Endothelial cell of umbilical vein (primary cell): Measurements from ENCODE around the gene FOLR3. TPM values are rescaled to one million over a fixed set of nuclear protein-coding genes. Genes with fewer than 3 reads are reported as not detected.

Experiments
- BruUV-seq: library from RNA; stranded (reverse); fragments of 400-500 nt; replicated peaks from 2 replicates; lab custom pipeline; 2021; lab: Mats Ljungman, UMichigan
- CTCF ChIA-PET: fragments of 300-600, 350-600 bp; sonication (Branson Sonifier 250); formaldehyde crosslinking; loops from one replicate; lab custom pipeline; 2021; ENCODE audit warnings: antibody characterized with exemption, inconsistent platforms; lab: Charles Lee
- POLR2A ChIA-PET: fragments of 300-600, 350-600 bp; sonication (Branson Sonifier 250); formaldehyde crosslinking; loops from one replicate; lab custom pipeline; 2021; ENCODE audit warnings: antibody characterized with exemption, inconsistent platforms; lab: Charles Lee
- DNase-seq: peaks from one replicate; pipeline ENCODE4 v3.0.0-alpha.2; 2011; ENCODE audit warnings: low read depth, low spot score
- FAIRE-seq: peaks from 2 replicates; lab custom pipeline; 2011; peaks lifted over from hg19 to GRCh38; lab: Jason Lieb, UNC
- H2AFZ ChIP-seq: 2 replicates; pipeline ENCODE4 v1.6.0; 2012; ENCODE audit warnings: low read depth, low read length, control low read depth, inconsistent platforms
- H3K27ac ChIP-seq: 2 replicates; pipeline ENCODE4 v1.5.1; 2011; ENCODE audit warnings: low read depth, mild to moderate bottlenecking, control low read depth, low read length, moderate library complexity; ENCODE audit not compliant: insufficient read depth
- H3K27me3 ChIP-seq, 2 experiments: 2 replicates each; pipeline versions ENCODE4 v1.6.0 to v1.6.1; 2011; ENCODE audit warnings: low read length in 2 of 2, mixed read lengths in 1 of 2; ENCODE audit not compliant: control insufficient read depth in 2 of 2, insufficient read depth in 2 of 2
- H3K36me3 ChIP-seq, 2 experiments: 2 replicates in 1 of 2; 3 replicates in 1 of 2; pipeline ENCODE4 v1.5.1; 2011; ENCODE audit warnings: low read length in 2 of 2, mild to moderate bottlenecking in 1 of 2, moderate library complexity in 1 of 2; ENCODE audit not compliant: control insufficient read depth in 2 of 2, insufficient read depth in 2 of 2; ENCODE audit errors: extremely low read depth in 1 of 2
- H3K4me1 ChIP-seq: 3 replicates; pipeline ENCODE4 v1.5.1; 2011; ENCODE audit warnings: mild to moderate bottlenecking, low read length; ENCODE audit not compliant: control insufficient read depth, insufficient read depth; ENCODE audit errors: extremely low read depth
- H3K4me2 ChIP-seq: 2 replicates; pipeline ENCODE4 v1.6.1; 2011; ENCODE audit warnings: low read length, control low read depth, mixed read lengths; ENCODE audit not compliant: insufficient read depth
- H3K4me3 ChIP-seq, 3 experiments: fragments of 200-600 bp in 1 of 3; sonication (generic), shearing (Covaris generic) in 1 of 3; replicated peaks in 1 of 3; 2 replicates each; pipeline ENCODE4 v1.5.1; 2011 to 2016; ENCODE audit warnings: control low read depth in 3 of 3, low read length in 3 of 3, mild to moderate bottlenecking in 2 of 3, inconsistent platforms in 1 of 3, low read depth in 1 of 3, moderate library complexity in 1 of 3; ENCODE audit not compliant: insufficient read depth in 1 of 3
- H3K79me2 ChIP-seq: 2 replicates; pipeline ENCODE4 v1.6.0; 2012; ENCODE audit warnings: low read length, inconsistent platforms; ENCODE audit not compliant: control insufficient read depth, insufficient read depth
- H3K9ac ChIP-seq: replicated peaks from 2 replicates; pipeline ENCODE3; 2011; ENCODE audit warnings: low read length, control low read depth; ENCODE audit not compliant: insufficient read depth; ENCODE audit errors: extremely low read depth
- H3K9me1 ChIP-seq: replicated peaks from 3 replicates; pipeline ENCODE4 v1.6.0; 2011; ENCODE audit warnings: mild to moderate bottlenecking, low read length; ENCODE audit not compliant: control insufficient read depth, insufficient read depth; ENCODE audit errors: extremely low read depth
- H3K9me3 ChIP-seq: replicated peaks from 2 replicates; pipeline ENCODE4 v1.5.1; 2012; ENCODE audit warnings: low read length, inconsistent platforms; ENCODE audit not compliant: control insufficient read depth, insufficient read depth
- H4K20me1 ChIP-seq: replicated peaks from 2 replicates; pipeline ENCODE3; 2011; ENCODE audit warnings: mild to moderate bottlenecking, low read length; ENCODE audit not compliant: control insufficient read depth, insufficient read depth; ENCODE audit errors: extremely low read depth
- EZH2 ChIP-seq: IDR thresholded peaks from 2 replicates; pipeline ENCODE4 v1.6.1; 2012; ENCODE audit warnings: borderline replicate concordance, low read depth, mild to moderate bottlenecking, moderate library complexity, low read length, inconsistent platforms; ENCODE audit not compliant: severe bottlenecking
- FOS ChIP-seq: IDR thresholded peaks from 2 replicates; pipeline ENCODE4 v1.6.1; 2011; ENCODE audit warnings: mild to moderate bottlenecking, low read length, moderate library complexity, borderline replicate concordance; ENCODE audit not compliant: insufficient read depth
- GATA2 ChIP-seq: IDR thresholded peaks from 2 replicates; pipeline ENCODE4 v1.7.0; 2011; ENCODE audit warnings: low read depth, mild to moderate bottlenecking, moderate library complexity, mixed read lengths, low read length; ENCODE audit not compliant: insufficient read length, insufficient read depth
- JUN ChIP-seq: IDR thresholded peaks from 2 replicates; pipeline ENCODE4 v1.6.1; 2011; ENCODE audit warnings: borderline replicate concordance, low read depth; ENCODE audit not compliant: insufficient read length, insufficient read depth
- MYC ChIP-seq: IDR thresholded peaks from one replicate; pipeline ENCODE4 v1.6.1; 2011; ENCODE audit warnings: mild to moderate bottlenecking, low read depth, low read length
- POLR2A ChIP-seq: IDR thresholded peaks from 2 replicates; pipeline ENCODE4 v1.6.1; 2012; ENCODE audit warnings: low read depth, mild to moderate bottlenecking, control low read depth, low read length
- POLR2AphosphoS5 ChIP-seq: IDR thresholded peaks from 2 replicates; pipeline ENCODE4 v1.6.1; 2012; ENCODE audit warnings: low read depth, mild to moderate bottlenecking, control low read depth, low read length, moderate library complexity; ENCODE audit not compliant: insufficient read depth
- dilution Hi-C: fragments of 300-500 bp; cut with MboI; formaldehyde crosslinking; loops from one replicate; pipeline ENCODE4 v1.15.0; 2019; ENCODE audit warnings: low sequenced_read_pairs; ENCODE audit not compliant: extremely low pct_ligation_motif_present
- intact Hi-C: fragments of 100-400 bp; cut with micrococcal nuclease; formaldehyde crosslinking; loops from one replicate; pipeline ENCODE4 v1.10.0; 2022
- polyA plus RNA-seq, 4 experiments: library from polyadenylated mRNA; depleted of rRNA in 3 of 4; stranded (reverse) in 3 of 4; unstranded in 1 of 4; fragments of >200 nt; gene quantifications; 2 replicates each; pipeline versions ENCODE4 v1.2.1 to v1.2.3, GENCODE V29; 2011 to 2012; ENCODE audit warnings: missing spikeins in 1 of 4
- total RNA-seq: library from RNA; stranded (reverse); gene quantifications from 2 replicates; pipeline ENCODE4 v1.2.3, GENCODE V29; 2021
- TF ChIP-seq, protein P1 (sequence below): IDR thresholded peaks from 2 replicates; pipeline ENCODE4 v1.6.1; 2011; ENCODE audit not compliant: insufficient read depth, insufficient read length
- TF ChIP-seq, protein P2 (sequence below), 2 donors: IDR thresholded peaks; 1 replicate in 1 of 2; 2 replicates in 1 of 2; pipeline ENCODE4 v1.5.1; 2011; ENCODE audit warnings: low read length in 2 of 2, mild to moderate bottlenecking in 2 of 2, moderate library complexity in 2 of 2, control low read depth in 1 of 2, inconsistent platforms in 1 of 2, low read depth in 1 of 2; ENCODE audit not compliant: insufficient read depth in 1 of 2; ENCODE audit errors: extremely low read depth in 1 of 2

Gene FOLR3
- total and polyA plus RNA-seq, 2 donors (not counting 3 experiments of a cell fraction or from before 2014, with no cell fraction given): not detected

DNA sequence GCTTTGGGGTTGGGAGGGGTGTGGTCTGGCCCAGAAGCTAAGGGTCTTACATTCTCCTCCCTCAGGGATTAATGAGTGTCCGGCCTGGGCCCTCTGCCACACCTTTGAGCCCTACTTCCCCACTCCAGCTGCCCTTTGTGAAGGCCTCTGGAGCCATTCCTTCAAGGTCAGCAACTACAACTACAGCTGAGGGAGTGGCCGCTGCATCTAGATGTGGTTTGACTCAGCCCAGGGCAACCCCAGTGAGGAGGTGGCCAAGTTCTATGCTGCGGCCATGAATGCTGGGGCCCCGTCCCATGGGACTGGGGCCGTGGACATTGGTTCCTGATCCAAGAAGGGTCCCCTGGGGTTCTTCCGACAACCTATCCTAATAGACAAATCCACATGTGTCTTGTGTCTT lies 42.1 kb downstream of the FOLR3 start:
- intact Hi-C loops (no loop called here), dilution Hi-C loops (no loop called here)
- no peak for DNase-seq
- Histone ChIP-seq H3K9ac (no peak overlapping the region), H3K27ac (no peak overlapping the region), H3K4me1 (no peaks in the 10 kb centered on the region), H3K4me2 (no peak overlapping the region), H3K27me3 (peaks cover 11% of the 10 kb centered on the region in 2 experiments), H2AFZ (no peak overlapping the region), H4K20me1 (no peaks in the 10 kb centered on the region), H3K9me3 (no peaks in the 10 kb centered on the region), H3K79me2 (no peaks in the 10 kb centered on the region), H3K9me1 (no peaks in the 10 kb centered on the region), H3K36me3 (no peaks in the 10 kb centered on the region), H3K4me3 (no peak overlapping the region)
- ChIA-PET CTCF (interaction anchor here (1.2 kb wide), 1 partner anchor 152 kb away, joined by 3 read pairs; no protein-coding TSS in a partner anchor), POLR2A (no interaction called here)
- TF ChIP-seq, protein P1, sequence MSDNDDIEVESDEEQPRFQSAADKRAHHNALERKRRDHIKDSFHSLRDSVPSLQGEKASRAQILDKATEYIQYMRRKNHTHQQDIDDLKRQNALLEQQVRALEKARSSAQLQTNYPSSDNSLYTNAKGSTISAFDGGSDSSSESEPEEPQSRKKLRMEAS: no peak
- no peak for TF ChIP-seq GATA2
- TF ChIP-seq FOS: no peak
- TF ChIP-seq, protein P2, sequence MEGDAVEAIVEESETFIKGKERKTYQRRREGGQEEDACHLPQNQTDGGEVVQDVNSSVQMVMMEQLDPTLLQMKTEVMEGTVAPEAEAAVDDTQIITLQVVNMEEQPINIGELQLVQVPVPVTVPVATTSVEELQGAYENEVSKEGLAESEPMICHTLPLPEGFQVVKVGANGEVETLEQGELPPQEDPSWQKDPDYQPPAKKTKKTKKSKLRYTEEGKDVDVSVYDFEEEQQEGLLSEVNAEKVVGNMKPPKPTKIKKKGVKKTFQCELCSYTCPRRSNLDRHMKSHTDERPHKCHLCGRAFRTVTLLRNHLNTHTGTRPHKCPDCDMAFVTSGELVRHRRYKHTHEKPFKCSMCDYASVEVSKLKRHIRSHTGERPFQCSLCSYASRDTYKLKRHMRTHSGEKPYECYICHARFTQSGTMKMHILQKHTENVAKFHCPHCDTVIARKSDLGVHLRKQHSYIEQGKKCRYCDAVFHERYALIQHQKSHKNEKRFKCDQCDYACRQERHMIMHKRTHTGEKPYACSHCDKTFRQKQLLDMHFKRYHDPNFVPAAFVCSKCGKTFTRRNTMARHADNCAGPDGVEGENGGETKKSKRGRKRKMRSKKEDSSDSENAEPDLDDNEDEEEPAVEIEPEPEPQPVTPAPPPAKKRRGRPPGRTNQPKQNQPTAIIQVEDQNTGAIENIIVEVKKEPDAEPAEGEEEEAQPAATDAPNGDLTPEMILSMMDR (IDR thresholded peaks at IDR 0.05; ENCODE audit: extremely low read depth in 1 of 2, insufficient read depth in 1 of 2, low read depth in 1 of 2, low read length in 2 of 2): no peak
- no peak for TF ChIP-seq JUN
- TF ChIP-seq POLR2AphosphoS5: no peak
- no peak for TF ChIP-seq MYC
- no peak for TF ChIP-seq EZH2
- no peak for TF ChIP-seq POLR2A
- FAIRE-seq: no peak
- BruUV-seq: no TSS peak
